ENCODE data around the gene SLC8A3. TPM values are rescaled to one million over a fixed set of nuclear protein-coding genes. Genes with fewer than 3 reads are reported as not detected.

SLC8A3 gene
- polyA plus RNA-seq, 3 donors: 0.01 TPM; not detected in 2

- H3K27me3 Mint-ChIP-seq (ENCODE audit: low read depth in 3 of 3): peaks cover 0 to 4% (median 0%) of the 10 kb centered on the region in 3 donors
- peaks cover 0 to 5% (median 0%) of the 10 kb centered on the region in 7 donors for H3K9me3 Mint-ChIP-seq
- Histone ChIP-seq H3K27ac (ENCODE audit: low read depth in 1 of 2, low read length in 2 of 2) (no peak overlapping the region), H3K4me2 (replicated peaks; ENCODE audit: extremely low read depth, low read length, poor library complexity, severe bottlenecking) (no peak overlapping the region), H2AFZ (ENCODE audit: insufficient read depth, low read depth, low read length, poor library complexity, severe bottlenecking) (no peak overlapping the region), H3K9me3 (replicated peaks in 1 of 2; ENCODE audit: control insufficient read depth in 1 of 2, insufficient read depth in 1 of 2, low read length in 2 of 2) (no peaks in the 10 kb centered on the region), H3K4me1 (ENCODE audit: control insufficient read depth in 1 of 2, insufficient read depth in 2 of 2, low read length in 2 of 2) (peaks cover 0 to 3% of the 10 kb centered on the region in 2 donors), H4K20me1 (ENCODE audit: insufficient read depth, low read length) (no peaks in the 10 kb centered on the region), H3K4me3 (replicated peaks in 1 of 3; ENCODE audit: low read depth in 2 of 3, low read length in 3 of 3) (no peak overlapping the region), H3K27me3 (ENCODE audit: control insufficient read depth in 2 of 2, insufficient read depth in 2 of 2, low read length in 2 of 2) (no peaks in the 10 kb centered on the region), H3K79me2 (ENCODE audit: insufficient read depth, low read length) (no peaks in the 10 kb centered on the region), H3K9ac (ENCODE audit: insufficient read depth, low read length, poor library complexity, severe bottlenecking) (no peak overlapping the region), H3K36me3 (replicated peaks in 1 of 2; ENCODE audit: control insufficient read depth in 1 of 2, insufficient read depth in 2 of 2, low read length in 2 of 2) (no peaks in the 10 kb centered on the region)
- no peak for TF ChIP-seq CTCF (IDR thresholded peaks at IDR 0.05)
- DNase-seq: no peak
- peaks cover 5% of the 10 kb centered on the region for H3K4me1 Mint-ChIP-seq
- intact Hi-C loops (cut with micrococcal nuclease): no loop called here
- 100% methylated on average over 1 of the region's 2 CpGs for WGBS (ENCODE audit: insufficient coverage)
- no peak overlapping the region for H3K4me3 Mint-ChIP-seq
- no peaks in the 10 kb centered on the region for H3K36me3 Mint-ChIP-seq
- no peak overlapping the region for H3K27ac Mint-ChIP-seq
These were observed 95.6 kb downstream of the SLC8A3 start for GRCh38 chr14:70093156-70093555.

- peaks cover 0 to 2% of the 10 kb centered on the region in 2 donors for H3K27me3 ChIP-seq (ENCODE audit: control insufficient read depth in 2 of 2, insufficient read depth in 2 of 2, low read length in 2 of 2)
- Mint-ChIP-seq H3K36me3 (no peaks in the 10 kb centered on the region), H3K4me3 (no peak overlapping the region), H3K9me3 (peaks cover 0 to 4% (median 0%) of the 10 kb centered on the region in 7 donors), H3K4me1 (peaks cover 3% of the 10 kb centered on the region), H3K27ac (no peak overlapping the region), H3K27me3 (ENCODE audit: low read depth in 3 of 3) (peaks cover 2 to 6% (median 5%) of the 10 kb centered on the region in 3 donors)
- H2AFZ ChIP-seq (ENCODE audit: insufficient read depth, low read depth, low read length, poor library complexity, severe bottlenecking): no peak overlapping the region
- peak; percentile 5 for TF ChIP-seq CTCF (IDR thresholded peaks at IDR 0.05)
- intact Hi-C loops (cut with micrococcal nuclease): no loop called here
- H3K4me2 ChIP-seq (replicated peaks; ENCODE audit: extremely low read depth, low read length, poor library complexity, severe bottlenecking): no peak overlapping the region
- H3K9me3 ChIP-seq (replicated peaks in 1 of 2; ENCODE audit: control insufficient read depth in 1 of 2, insufficient read depth in 1 of 2, low read length in 2 of 2): no peaks in the 10 kb centered on the region
- no peaks in the 10 kb centered on the region for H3K79me2 ChIP-seq (ENCODE audit: insufficient read depth, low read length)
- no peak overlapping the region for H3K27ac ChIP-seq (ENCODE audit: low read depth in 1 of 2, low read length in 2 of 2)
- DNase-seq: no peak
- no peaks in the 10 kb centered on the region for H4K20me1 ChIP-seq (ENCODE audit: insufficient read depth, low read length)
- H3K36me3 ChIP-seq (replicated peaks in 1 of 2; ENCODE audit: control insufficient read depth in 1 of 2, insufficient read depth in 2 of 2, low read length in 2 of 2): no peaks in the 10 kb centered on the region
- H3K9ac ChIP-seq (ENCODE audit: insufficient read depth, low read length, poor library complexity, severe bottlenecking): no peak overlapping the region
- no peaks in the 10 kb centered on the region for H3K4me1 ChIP-seq (ENCODE audit: control insufficient read depth in 1 of 2, insufficient read depth in 2 of 2, low read length in 2 of 2)
- H3K4me3 ChIP-seq (replicated peaks in 1 of 3; ENCODE audit: low read depth in 2 of 3, low read length in 3 of 3): no peak overlapping the region
- WGBS (ENCODE audit: insufficient coverage): 18% methylated on average over 2 of the region's 2 CpGs
These were observed 101.4 kb downstream of the SLC8A3 start for GRCh38 chr14:70087380-70087697.

All from CD14-positive monocyte (primary cell).